22Rv1 (cell line): ENCODE results near the gene KRTAP13-1.

Experiments used
- CTCF ChIP-seq: fragments of 450-650 bp; IDR thresholded peaks from 2 replicates; pipeline ENCODE4 v1.5.1; 2017; ENCODE audit warnings: mild to moderate bottlenecking
- ZFX ChIP-seq: fragments of 450-650 bp; IDR thresholded peaks from 2 replicates; pipeline ENCODE4 v1.6.1; 2017; ENCODE audit warnings: antibody characterized with exemption, borderline replicate concordance

- TF ChIP-seq CTCF (no peak), ZFX (no peak)
Observed at GRCh38 chr21:30439975-30440374, 44.1 kb downstream of the KRTAP13-1 start, which contains the start of gene KRTAP15-1.
